Measurements from ENCODE around the gene GSN. TPM values are rescaled to one million over a fixed set of nuclear protein-coding genes. Genes with fewer than 3 reads are reported as not detected.

GSN gene
- total and polyA plus RNA-seq, 9 of the 15 experiments (the other 6 are each of a cell fraction or from before 2014, with no cell fraction given) = 0.39 to 16.6 (median 8.2) TPM

DNA sequence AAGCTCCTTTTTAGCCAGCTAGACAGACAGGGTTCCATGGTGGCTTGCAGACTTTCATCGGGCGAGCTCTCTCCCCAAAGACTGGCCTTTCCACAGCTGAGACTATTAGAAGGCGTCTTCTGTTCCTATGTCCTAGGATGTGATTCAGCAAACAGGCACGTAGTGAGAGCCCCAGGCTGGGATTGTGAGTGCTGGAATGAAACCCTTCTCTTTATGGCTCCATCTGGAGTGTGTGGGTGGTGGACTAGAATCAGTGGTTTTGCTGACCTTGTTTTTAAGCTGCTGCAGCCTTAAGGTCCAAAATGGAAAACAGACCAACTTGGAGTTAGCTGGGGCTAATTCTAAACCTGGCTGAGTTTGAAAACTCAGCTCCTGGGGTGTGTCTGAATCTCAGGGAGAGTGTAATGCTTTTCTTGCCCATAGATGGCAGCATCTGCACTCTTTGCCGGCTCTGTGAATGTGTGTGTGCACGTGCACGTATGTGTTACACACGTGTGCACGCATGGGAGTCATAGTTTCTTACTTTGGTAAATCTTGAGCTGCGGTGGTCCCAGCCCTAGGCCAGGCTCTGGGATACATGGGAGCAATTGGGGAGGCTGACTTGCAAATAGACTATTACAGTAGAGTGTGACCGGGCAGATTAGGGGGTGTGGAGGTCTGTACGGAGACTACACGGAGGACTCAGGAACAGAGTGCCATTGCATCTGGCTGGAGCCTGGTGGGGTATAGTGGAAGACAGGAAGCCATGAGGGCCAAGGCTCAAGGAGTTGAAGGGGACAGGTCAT is 10.7 kb downstream of the GSN start (continued):
- TF ChIP-seq, protein P1, sequence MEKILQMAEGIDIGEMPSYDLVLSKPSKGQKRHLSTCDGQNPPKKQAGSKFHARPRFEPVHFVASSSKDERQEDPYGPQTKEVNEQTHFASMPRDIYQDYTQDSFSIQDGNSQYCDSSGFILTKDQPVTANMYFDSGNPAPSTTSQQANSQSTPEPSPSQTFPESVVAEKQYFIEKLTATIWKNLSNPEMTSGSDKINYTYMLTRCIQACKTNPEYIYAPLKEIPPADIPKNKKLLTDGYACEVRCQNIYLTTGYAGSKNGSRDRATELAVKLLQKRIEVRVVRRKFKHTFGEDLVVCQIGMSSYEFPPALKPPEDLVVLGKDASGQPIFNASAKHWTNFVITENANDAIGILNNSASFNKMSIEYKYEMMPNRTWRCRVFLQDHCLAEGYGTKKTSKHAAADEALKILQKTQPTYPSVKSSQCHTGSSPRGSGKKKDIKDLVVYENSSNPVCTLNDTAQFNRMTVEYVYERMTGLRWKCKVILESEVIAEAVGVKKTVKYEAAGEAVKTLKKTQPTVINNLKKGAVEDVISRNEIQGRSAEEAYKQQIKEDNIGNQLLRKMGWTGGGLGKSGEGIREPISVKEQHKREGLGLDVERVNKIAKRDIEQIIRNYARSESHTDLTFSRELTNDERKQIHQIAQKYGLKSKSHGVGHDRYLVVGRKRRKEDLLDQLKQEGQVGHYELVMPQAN (IDR thresholded peaks at IDR 0.05; ENCODE audit: borderline replicate concordance) = peak; percentile 62; the same call in 1 of the 2 replicates
- TF ChIP-seq KLF16 (IDR thresholded peaks at IDR 0.05) (peak; percentile 34; the same call in 1 of the 2 replicates), CBFB (CRISPR knock-in tag; IDR thresholded peaks at IDR 0.05) (peak; percentile 40; the same call in 1 of the 2 replicates), EP300 (IDR thresholded peaks at IDR 0.05; ENCODE audit: low read length) (0 out of 2 replicates have a peak, but pooled peaks have one; percentile 22), SNIP1 (IDR thresholded peaks at IDR 0.05; ENCODE audit: low read depth) (no peak), ATF1 (CRISPR knock-in tag; IDR thresholded peaks at IDR 0.05) (no peak), ATF1 (tag; IDR thresholded peaks at IDR 0.05) (peak; percentile 56), CBX5 (IDR thresholded peaks at IDR 0.05; ENCODE audit: borderline replicate concordance, low read depth) (no peak), MAZ (CRISPR knock-in tag; conservative IDR thresholded peaks at IDR 0.05 in 1 of 2, IDR thresholded peaks at IDR 0.05 in 1 of 2) (peak; percentile 31 to 42; a peak in 1 of 4 replicates), IRF2 (CRISPR knock-in tag; IDR thresholded peaks at IDR 0.05) (no peak), TEAD4 (IDR thresholded peaks at IDR 0.05; ENCODE audit: low read length) (no peak; the same call in 1 of the 2 replicates), TEAD4 (CRISPR knock-in tag; IDR thresholded peaks at IDR 0.05; ENCODE audit: borderline replicate concordance) (peak; percentile 74; the same call in 1 of the 2 replicates), MYNN (IDR thresholded peaks at IDR 0.05) (peak; percentile 86), MYNN (CRISPR knock-in tag; IDR thresholded peaks at IDR 0.05) (no peak), CREM (IDR thresholded peaks at IDR 0.05; ENCODE audit: low read depth) (peak; percentile 53), HDAC1 (IDR thresholded peaks at IDR 0.05) (peak in 1 of 2 experiments; percentile 46; a peak in 1 of 4 replicates), ERF (CRISPR knock-in tag; IDR thresholded peaks at IDR 0.05) (0 out of 2 replicates have a peak, but pooled peaks have one; percentile 23)
- TF ChIP-seq, protein P2, sequence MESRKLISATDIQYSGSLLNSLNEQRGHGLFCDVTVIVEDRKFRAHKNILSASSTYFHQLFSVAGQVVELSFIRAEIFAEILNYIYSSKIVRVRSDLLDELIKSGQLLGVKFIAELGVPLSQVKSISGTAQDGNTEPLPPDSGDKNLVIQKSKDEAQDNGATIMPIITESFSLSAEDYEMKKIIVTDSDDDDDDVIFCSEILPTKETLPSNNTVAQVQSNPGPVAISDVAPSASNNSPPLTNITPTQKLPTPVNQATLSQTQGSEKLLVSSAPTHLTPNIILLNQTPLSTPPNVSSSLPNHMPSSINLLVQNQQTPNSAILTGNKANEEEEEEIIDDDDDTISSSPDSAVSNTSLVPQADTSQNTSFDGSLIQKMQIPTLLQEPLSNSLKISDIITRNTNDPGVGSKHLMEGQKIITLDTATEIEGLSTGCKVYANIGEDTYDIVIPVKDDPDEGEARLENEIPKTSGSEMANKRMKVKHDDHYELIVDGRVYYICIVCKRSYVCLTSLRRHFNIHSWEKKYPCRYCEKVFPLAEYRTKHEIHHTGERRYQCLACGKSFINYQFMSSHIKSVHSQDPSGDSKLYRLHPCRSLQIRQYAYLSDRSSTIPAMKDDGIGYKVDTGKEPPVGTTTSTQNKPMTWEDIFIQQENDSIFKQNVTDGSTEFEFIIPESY (CRISPR knock-in tag; IDR thresholded peaks at IDR 0.05) = peak; percentile 70
- TF ChIP-seq, protein P3, sequence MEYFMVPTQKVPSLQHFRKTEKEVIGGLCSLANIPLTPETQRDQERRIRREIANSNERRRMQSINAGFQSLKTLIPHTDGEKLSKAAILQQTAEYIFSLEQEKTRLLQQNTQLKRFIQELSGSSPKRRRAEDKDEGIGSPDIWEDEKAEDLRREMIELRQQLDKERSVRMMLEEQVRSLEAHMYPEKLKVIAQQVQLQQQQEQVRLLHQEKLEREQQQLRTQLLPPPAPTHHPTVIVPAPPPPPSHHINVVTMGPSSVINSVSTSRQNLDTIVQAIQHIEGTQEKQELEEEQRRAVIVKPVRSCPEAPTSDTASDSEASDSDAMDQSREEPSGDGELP (CRISPR knock-in tag; IDR thresholded peaks at IDR 0.05; ENCODE audit: borderline replicate concordance) = 0 out of 2 replicates have a peak, but pooled peaks have one; percentile 43
- TF ChIP-seq, protein P4, sequence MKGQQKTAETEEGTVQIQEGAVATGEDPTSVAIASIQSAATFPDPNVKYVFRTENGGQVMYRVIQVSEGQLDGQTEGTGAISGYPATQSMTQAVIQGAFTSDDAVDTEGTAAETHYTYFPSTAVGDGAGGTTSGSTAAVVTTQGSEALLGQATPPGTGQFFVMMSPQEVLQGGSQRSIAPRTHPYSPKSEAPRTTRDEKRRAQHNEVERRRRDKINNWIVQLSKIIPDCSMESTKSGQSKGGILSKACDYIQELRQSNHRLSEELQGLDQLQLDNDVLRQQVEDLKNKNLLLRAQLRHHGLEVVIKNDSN (CRISPR knock-in tag; IDR thresholded peaks at IDR 0.05) = peak; percentile 77

All from K562 (cell line).